OCI-LY1 (cell line): ENCODE measurements around the gene IL23A.

Experiments
- EZH2 ChIP-seq: fragments of 200-600 bp; sonication (generic), shearing (Covaris generic); IDR thresholded peaks from 2 replicates; pipeline ENCODE4 v1.8.0; 2017; ENCODE audit warnings: borderline replicate concordance, mixed run types, mild to moderate bottlenecking, antibody characterized with exemption, low read length, moderate library complexity, mixed read lengths
- TF ChIP-seq, protein P1 (sequence below): fragments of 200-600 bp; sonication (generic), shearing (Covaris generic); IDR thresholded peaks from 2 replicates; pipeline ENCODE4 v1.5.1; 2017; ENCODE audit warnings: mild to moderate bottlenecking, antibody characterized with exemption, low read length, moderate library complexity, mixed read lengths

DNA sequence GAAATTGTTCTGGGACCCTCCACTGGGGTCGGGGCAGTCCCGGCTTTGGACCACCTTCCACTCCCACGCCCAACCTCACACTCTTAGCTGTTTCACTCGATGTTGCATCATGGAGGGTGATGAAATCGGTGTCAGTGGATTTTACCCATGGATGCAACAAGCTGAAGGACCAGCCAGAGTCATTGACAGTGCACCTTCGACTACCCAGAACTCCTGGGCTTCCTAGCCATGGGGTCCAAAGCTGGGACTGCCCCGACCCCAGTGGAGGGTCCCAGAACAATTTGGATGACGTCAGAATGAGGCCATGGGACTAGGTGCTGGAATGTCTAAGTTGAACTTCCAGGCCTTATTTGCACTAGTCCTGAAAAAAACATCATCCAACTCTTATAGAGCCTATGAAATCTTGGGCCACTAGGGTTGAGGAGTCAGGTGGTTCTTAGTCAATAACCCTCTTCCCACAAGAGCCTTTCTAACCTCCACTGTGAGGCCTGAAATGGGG lies 882 bp upstream of the IL23A start:
- TF ChIP-seq, protein P1, sequence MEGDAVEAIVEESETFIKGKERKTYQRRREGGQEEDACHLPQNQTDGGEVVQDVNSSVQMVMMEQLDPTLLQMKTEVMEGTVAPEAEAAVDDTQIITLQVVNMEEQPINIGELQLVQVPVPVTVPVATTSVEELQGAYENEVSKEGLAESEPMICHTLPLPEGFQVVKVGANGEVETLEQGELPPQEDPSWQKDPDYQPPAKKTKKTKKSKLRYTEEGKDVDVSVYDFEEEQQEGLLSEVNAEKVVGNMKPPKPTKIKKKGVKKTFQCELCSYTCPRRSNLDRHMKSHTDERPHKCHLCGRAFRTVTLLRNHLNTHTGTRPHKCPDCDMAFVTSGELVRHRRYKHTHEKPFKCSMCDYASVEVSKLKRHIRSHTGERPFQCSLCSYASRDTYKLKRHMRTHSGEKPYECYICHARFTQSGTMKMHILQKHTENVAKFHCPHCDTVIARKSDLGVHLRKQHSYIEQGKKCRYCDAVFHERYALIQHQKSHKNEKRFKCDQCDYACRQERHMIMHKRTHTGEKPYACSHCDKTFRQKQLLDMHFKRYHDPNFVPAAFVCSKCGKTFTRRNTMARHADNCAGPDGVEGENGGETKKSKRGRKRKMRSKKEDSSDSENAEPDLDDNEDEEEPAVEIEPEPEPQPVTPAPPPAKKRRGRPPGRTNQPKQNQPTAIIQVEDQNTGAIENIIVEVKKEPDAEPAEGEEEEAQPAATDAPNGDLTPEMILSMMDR = no peak
- TF ChIP-seq EZH2 = no peak
